Muscle of leg (tissue), 16 donors: ENCODE results near the gene ARHGEF33. TPM values are rescaled to one million over a fixed set of nuclear protein-coding genes. Genes with fewer than 3 reads are reported as not detected.

Experiments used
- DNase-seq: peaks from one replicate; pipeline ENCODE4 v3.0.0; 2013
- H3K27ac ChIP-seq: one replicate; pipeline ENCODE4 v1.5.1; 2013; ENCODE audit warnings: mild to moderate bottlenecking, low read length, control low read depth
- H3K27me3 ChIP-seq: one replicate; pipeline ENCODE4 v1.6.1; 2013; ENCODE audit warnings: low read length; ENCODE audit not compliant: control insufficient read depth, insufficient read depth
- H3K36me3 ChIP-seq: one replicate; pipeline ENCODE4 v1.6.1; 2013; ENCODE audit warnings: low read length; ENCODE audit not compliant: control insufficient read depth, insufficient read depth
- H3K4me1 ChIP-seq: one replicate; pipeline ENCODE4 v1.6.1; 2013; ENCODE audit warnings: low read length; ENCODE audit not compliant: control insufficient read depth, insufficient read depth
- H3K4me3 ChIP-seq: one replicate; pipeline ENCODE4 v1.5.1; 2013; ENCODE audit warnings: low read length, control low read depth
- H3K9me3 ChIP-seq: replicated peaks from 2 replicates; pipeline ENCODE4 v1.6.1; 2013; ENCODE audit warnings: low read depth, low read length; ENCODE audit not compliant: control insufficient read depth
- WGBS: methylation state at CpG from one replicate; pipeline ENCODE4 v1.1.5; 2013; ENCODE audit warnings: missing lambda C conversion rate; ENCODE audit not compliant: insufficient coverage; 5-methylcytosine and 5-hydroxymethylcytosine counted together
- long read RNA-seq, 11 donors: transcript quantifications; one replicate each; lab custom pipeline, GENCODE V29; 2026
- polyA plus RNA-seq, 8 donors: library from polyadenylated mRNA; unstranded; fragments of 120-200 nt; gene quantifications; one replicate each; pipeline versions ENCODE4 v1.2.1 to v1.2.3, GENCODE V29; 2013; ENCODE audit warnings: inconsistent platforms in 1 of 8, low replicate concordance in 1 of 8; ENCODE audit not compliant: insufficient read length in 8 of 8, insufficient read depth in 1 of 8
- total RNA-seq: library from RNA; stranded (reverse); fragments of 120-200 nt; gene quantifications from one replicate; pipeline ENCODE4 v1.2.4, GENCODE V29; 2013

Gene ARHGEF33
- total RNA-seq (0.71 TPM), polyA plus RNA-seq (1 to 10 TPM in 5 of 8 donors, under 1 TPM in 3; 0.80 to 2.2 (median 1.1) TPM)
- long read RNA-seq, donor 1: 0 reads
- long read RNA-seq, donor 2: 0 reads
- long read RNA-seq, donor 3: 0 reads
- long read RNA-seq, donor 4: 0 reads
- long read RNA-seq, donor 5, partial matches to known transcripts: 0 of 1 reads
- long read RNA-seq, donor 5, other reads (novel, unspliced or antisense): 0 of 1 reads
- long read RNA-seq, donor 6: 0 reads
- long read RNA-seq, donor 7: 0 reads
- long read RNA-seq, donor 8, partial matches to known transcripts: 0 of 2 reads
- long read RNA-seq, donor 8, other reads (novel, unspliced or antisense): 0 of 2 reads
- long read RNA-seq, donor 9: 0 reads
- long read RNA-seq, donor 10, partial matches to known transcripts: 6 of 7 reads
- long read RNA-seq, donor 10, other reads (novel, unspliced or antisense): 0 of 7 reads
- long read RNA-seq, donor 11: 0 reads

DNA sequence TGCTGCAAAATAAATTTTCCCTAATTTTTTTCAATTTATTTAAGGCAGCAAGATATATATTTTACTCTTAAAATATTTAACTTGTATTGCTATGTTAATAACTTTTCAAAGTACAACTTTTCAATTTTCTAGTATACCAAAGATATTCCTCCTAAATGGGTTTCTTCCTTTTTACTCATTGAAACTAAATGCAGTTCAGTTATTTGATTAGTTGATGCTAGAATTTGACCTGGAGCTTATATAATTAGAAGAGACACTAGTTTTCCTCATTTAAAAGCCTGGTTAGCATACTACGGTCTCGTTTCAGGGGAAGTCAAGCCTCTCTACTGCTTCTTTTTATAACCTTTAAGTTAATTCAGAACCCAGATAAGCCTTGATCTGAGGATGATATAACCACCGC is at the start of gene ARHGEF33:
ARHGEF33 (plus strand) TSS at position 301 of the 400 bp plus-strand sequence. CDS start 29,573 bp downstream, outside the sequence.
- WGBS: no CpG with 5 or more reads among the region's 3 CpGs
- Histone ChIP-seq H3K36me3 (no peaks in the 10 kb centered on the region), H3K4me3 (no peak within 1 kb of the TSS), H3K27me3 (no peaks in the 10 kb centered on the region), H3K9me3 (no peaks in the 10 kb centered on the region), H3K4me1 (no peaks in the 10 kb centered on the region), H3K27ac (no peak within 1 kb of the TSS)
- no peak for DNase-seq

DNA sequence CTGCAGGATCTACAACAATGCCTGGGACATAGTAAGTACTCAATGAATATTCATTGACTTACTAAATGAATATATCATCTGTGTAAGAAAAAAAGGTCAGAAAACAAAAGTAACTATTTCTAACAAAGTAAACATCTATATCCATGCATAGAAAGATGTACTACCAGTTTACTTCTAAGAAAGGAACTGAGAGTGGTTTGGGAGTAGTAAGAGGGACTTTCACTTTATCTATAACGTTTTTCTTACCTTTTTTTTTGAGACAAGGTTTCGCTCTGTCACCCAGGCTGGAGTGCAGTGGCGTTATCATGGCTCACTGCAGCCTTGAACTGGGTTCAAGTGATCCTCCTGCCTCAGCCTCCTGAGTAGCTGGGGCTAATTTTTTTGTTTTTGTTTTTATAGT is 39.6 kb upstream of the ARHGEF33 start:
- Histone ChIP-seq H3K9me3 (no peaks in the 10 kb centered on the region), H3K27me3 (no peaks in the 10 kb centered on the region), H3K36me3 (peaks cover 28% of the 10 kb centered on the region), H3K27ac (no peak overlapping the region), H3K4me1 (no peaks in the 10 kb centered on the region), H3K4me3 (no peak overlapping the region)
- no peak for DNase-seq
- no CpG with 5 or more reads among the region's 3 CpGs for WGBS

DNA sequence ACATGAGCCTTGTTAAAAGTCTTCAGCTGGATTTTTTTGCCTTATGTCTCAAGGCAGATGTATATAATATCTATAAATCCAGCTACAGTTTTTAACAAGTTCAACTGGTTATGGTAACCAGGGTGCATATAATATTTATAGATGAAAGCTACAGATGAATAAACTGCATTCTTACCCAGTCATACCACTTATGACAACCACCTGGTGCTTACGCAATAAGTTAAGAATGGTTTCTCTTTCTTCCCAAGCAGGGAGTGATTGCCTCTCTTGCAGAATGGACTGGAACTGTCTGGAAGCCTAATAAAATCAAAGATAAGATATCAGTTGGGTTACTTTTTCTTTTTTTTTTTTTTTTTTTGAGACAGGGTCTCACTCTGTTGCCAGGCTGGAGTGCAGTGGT is 33.5 kb upstream of the ARHGEF33 start:
- no peak overlapping the region for H3K4me3 ChIP-seq
- no peaks in the 10 kb centered on the region for H3K4me1 ChIP-seq
- DNase-seq: no peak
- H3K36me3 ChIP-seq: peaks cover 49% of the 10 kb centered on the region
- H3K27me3 ChIP-seq: no peaks in the 10 kb centered on the region
- H3K27ac ChIP-seq: no peak overlapping the region
- no peaks in the 10 kb centered on the region for H3K9me3 ChIP-seq
- no CpG with 5 or more reads among the region's 1 CpG for WGBS

DNA sequence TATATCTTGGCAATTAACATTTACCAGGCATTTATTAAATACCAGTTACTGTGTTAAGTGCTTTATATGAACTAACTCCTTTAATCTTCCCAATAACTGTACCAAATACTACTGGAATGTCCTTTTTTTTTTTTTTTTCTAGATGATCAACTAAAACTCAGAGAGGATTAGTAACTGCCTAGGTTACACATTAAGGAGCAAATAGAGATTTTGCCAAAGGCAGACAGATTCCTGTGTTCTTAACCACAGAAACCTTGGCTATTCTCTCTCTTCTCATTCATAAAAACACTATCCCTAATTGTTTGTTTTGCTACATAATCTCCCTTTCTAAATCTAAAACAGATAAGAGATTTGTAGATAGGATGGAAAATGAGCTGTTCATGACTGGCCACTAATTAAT is 27.2 kb upstream of the ARHGEF33 start:
- DNase-seq: no peak
- no peaks in the 10 kb centered on the region for H3K4me1 ChIP-seq
- no peaks in the 10 kb centered on the region for H3K9me3 ChIP-seq
- H3K27ac ChIP-seq: no peak overlapping the region
- no peaks in the 10 kb centered on the region for H3K27me3 ChIP-seq
- no peak overlapping the region for H3K4me3 ChIP-seq
- H3K36me3 ChIP-seq: peaks cover 44% of the 10 kb centered on the region

DNA sequence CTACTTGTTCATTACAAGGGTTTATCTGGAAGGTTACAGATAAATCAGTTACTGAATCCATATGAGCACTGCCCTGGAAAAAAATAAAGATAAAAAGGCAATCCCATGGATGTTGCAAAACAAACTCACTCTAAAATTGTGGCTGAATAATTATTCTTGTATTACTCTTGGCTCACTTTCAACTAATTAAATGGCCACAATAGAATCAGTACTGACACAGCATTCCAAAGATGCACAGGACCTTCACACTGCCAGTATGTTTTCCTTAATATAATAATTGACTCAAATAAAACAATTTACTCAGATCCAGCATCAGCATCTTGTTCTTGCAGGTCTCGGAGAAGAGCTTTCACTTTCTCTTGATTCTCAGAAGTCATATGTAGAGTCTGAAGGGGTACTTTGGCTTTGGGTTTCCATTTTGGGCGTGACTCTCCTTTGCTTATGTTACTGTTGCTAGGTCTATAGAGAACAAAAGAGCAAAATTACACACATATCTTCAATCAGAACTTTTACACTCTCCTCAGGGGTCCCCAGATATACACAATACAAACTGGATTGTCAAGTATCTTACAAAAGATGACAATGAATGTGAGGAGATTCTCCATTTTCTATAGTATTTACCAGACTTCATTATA is 26.5 kb upstream of the ARHGEF33 start:
- no peak overlapping the region for H3K27ac ChIP-seq
- H3K27me3 ChIP-seq: no peaks in the 10 kb centered on the region
- no peaks in the 10 kb centered on the region for H3K4me1 ChIP-seq
- no peak for DNase-seq
- H3K4me3 ChIP-seq: no peak overlapping the region
- peaks cover 42% of the 10 kb centered on the region for H3K36me3 ChIP-seq
- H3K9me3 ChIP-seq: no peaks in the 10 kb centered on the region
- no CpG with 5 or more reads among the region's 2 CpGs for WGBS

DNA sequence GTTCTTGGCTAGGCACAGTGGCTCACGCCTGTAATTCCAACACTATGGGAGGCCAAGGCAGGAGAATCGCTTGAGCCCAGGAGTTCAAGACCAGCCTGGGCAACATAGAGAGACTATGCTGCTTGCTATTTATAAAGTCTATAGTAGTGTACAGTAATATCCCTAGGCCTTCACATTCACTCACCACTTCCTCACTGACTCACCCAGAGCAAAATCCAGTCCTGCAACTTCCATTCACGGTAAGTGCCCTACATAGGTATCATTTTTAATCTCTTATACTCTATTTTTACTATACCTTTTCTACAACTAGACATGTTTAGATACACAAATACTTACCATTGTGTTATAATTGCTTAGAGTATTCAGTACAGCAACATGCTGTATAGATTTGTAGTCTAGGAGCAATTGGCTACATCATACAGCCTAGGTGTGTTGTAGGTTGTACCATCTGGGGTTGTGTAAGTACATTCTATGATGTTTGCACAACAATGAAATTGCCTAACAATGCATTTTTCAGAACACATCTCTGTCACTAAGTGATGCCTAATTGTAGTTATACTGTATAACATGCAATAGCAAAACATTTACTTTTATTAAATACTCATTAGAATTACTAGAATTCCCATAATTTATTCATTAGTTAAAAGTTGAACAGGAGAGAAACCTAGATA is 22.8 kb upstream of the ARHGEF33 start:
- no peaks in the 10 kb centered on the region for H3K27me3 ChIP-seq
- peaks cover 16% of the 10 kb centered on the region for H3K36me3 ChIP-seq
- WGBS: 100% methylated on average over 1 of the region's 3 CpGs
- H3K9me3 ChIP-seq: peaks cover 13% of the 10 kb centered on the region
- no peak for DNase-seq
- H3K27ac ChIP-seq: no peak overlapping the region
- H3K4me3 ChIP-seq: no peak overlapping the region
- no peaks in the 10 kb centered on the region for H3K4me1 ChIP-seq

DNA sequence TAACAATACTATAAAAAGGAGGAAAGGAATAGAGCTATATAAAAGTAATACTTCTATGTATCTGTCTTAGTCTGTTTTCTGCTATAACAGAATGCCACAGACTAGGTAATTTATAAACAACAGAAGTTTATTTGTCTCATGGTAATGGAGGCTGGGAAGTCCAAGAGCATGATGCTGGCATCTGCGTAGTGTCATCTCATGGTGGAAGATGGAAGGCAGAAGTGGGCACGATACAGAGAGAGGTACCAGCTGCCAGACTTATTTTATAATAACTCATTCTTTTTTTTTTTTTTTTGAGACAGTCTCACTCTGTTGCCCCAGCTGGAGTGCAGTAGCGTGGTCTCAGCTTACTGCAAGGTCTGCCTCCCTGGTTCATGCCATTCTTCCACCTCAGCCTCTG is 18.2 kb upstream of the ARHGEF33 start:
- Histone ChIP-seq H3K9me3 (peaks cover 15% of the 10 kb centered on the region), H3K4me1 (peaks cover 5% of the 10 kb centered on the region), H3K36me3 (peaks cover 6% of the 10 kb centered on the region), H3K27ac (no peak overlapping the region), H3K27me3 (no peaks in the 10 kb centered on the region), H3K4me3 (no peak overlapping the region)
- no CpG with 5 or more reads among the region's 3 CpGs for WGBS
- DNase-seq: no peak

DNA sequence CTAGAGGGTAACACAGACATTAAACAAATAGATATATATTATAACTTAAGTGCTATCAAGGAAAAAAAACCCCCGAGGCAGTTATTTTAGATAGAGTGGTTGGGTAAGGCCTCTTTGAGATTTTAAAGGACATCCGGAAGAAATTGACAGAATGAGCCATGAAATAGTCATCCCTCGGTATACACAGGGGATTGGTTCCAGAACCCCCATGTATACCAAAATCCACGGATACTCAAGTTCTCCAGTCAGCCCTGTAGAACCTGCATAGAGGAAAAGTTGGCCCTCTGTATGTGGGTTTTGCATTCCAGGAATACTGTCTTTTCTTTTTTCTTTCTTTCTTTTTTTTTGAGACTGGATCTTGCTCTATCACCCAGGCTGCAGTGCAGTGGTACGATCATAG is 15.9 kb upstream of the ARHGEF33 start:
- no peaks in the 10 kb centered on the region for H3K27me3 ChIP-seq
- 100% methylated on average over 1 of the region's 5 CpGs for WGBS

DNA sequence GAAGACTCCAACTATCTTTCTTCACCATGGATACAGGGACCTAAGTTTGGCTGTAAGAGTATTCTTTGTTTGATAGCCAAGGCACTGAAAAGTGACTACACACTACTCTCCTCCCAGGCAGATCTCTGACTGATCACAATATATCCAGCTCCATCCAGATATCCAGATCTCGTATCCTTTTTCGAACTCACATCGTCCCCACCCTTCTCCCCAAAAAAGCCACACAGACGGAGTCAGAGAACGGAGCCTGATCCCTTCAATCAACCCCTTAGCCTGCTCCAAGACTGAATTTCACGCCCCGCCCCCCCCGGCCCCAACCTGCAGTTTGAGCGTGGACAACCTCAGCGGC is 14.5 kb upstream of the ARHGEF33 start:
- peaks cover 8% of the 10 kb centered on the region for H3K9me3 ChIP-seq
- peaks cover 10% of the 10 kb centered on the region for H3K4me1 ChIP-seq
- H3K4me3 ChIP-seq: peak overlapping the region; percentile 67
- peak overlapping the region; percentile 85 for H3K27ac ChIP-seq
- no peaks in the 10 kb centered on the region for H3K27me3 ChIP-seq
- 0% methylated on average over 10 of the region's 10 CpGs for WGBS
- H3K36me3 ChIP-seq: no peaks in the 10 kb centered on the region
- peak; percentile 40 for DNase-seq

More for the DNA sequence above, 15.9 kb upstream of the ARHGEF33 start:
- peaks cover 10% of the 10 kb centered on the region for H3K4me1 ChIP-seq
- H3K4me3 ChIP-seq: no peak overlapping the region
- peaks cover 15% of the 10 kb centered on the region for H3K9me3 ChIP-seq
- no peaks in the 10 kb centered on the region for H3K36me3 ChIP-seq
- no peak overlapping the region for H3K27ac ChIP-seq
- DNase-seq: no peak
